ENCODE results near the gene NDUFB11. TPM values are rescaled to one million over a fixed set of nuclear protein-coding genes. Genes with fewer than 3 reads are reported as not detected.
"Not testable (repeated sequence)": the region's sequence is repeated elsewhere in the genome, so short reads cannot be mapped to it uniquely, and the experiment has no call there.

NDUFB11 gene
- total RNA-seq, 1 donor from 2014 or later, result 94.1 TPM

DNA sequence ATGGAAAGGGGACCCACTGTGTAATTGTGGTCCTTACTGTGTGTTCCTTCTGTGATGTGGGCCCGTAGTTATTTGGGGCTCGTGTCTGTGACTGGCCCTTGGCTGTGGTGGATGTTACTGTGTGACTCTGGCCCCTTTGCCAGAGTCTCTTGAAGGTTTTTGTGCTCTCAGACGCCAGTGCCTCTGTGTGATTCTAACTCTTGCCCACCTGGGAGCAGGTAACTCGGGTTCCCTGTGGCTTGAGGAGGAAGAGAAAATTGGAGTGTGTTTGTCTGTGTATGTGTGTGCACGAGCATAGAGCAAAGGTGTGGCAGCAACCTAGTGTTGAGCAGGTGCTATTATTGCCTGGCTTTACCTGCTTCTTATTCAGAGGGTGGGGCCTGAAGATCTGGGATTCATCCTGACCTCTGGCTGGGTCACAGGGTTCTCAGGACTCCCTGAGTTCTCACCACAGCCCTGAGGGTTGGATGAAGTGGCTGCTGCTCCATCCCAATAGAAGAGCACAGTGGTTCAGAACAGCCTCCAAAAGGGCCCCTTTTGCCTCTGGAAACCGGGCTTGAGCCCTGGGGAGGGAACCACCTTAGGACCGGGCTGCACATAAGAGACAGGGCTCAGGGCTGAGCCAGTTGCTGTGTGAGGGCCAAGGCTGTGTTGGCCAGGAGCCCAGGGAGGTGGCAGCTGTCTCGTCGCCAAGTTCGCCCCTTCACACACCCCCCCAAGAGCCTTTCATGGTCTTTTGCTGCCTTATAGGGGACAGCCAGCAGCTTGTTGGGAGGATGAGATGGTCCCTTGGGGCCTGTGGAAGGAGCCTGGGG lies 1.8 kb upstream of the NDUFB11 start:
- Mint-ChIP-seq H3K27ac (peak overlapping the region; percentile 99), H3K9me3 (ENCODE audit: low read depth) (peaks cover 10% of the 10 kb centered on the region), H3K36me3 (ENCODE audit: insufficient read depth) (peaks cover 16% of the 10 kb centered on the region), H3K27me3 (no peaks in the 10 kb centered on the region), H3K4me1 (ENCODE audit: low read depth) (peaks cover 6% of the 10 kb centered on the region), H3K4me3 (ENCODE audit: low read depth) (peak overlapping the region; percentile 97)
- no peak for DNase-seq (ENCODE audit: low spot score, unreplicated experiment)
- TF ChIP-seq, protein P1, sequence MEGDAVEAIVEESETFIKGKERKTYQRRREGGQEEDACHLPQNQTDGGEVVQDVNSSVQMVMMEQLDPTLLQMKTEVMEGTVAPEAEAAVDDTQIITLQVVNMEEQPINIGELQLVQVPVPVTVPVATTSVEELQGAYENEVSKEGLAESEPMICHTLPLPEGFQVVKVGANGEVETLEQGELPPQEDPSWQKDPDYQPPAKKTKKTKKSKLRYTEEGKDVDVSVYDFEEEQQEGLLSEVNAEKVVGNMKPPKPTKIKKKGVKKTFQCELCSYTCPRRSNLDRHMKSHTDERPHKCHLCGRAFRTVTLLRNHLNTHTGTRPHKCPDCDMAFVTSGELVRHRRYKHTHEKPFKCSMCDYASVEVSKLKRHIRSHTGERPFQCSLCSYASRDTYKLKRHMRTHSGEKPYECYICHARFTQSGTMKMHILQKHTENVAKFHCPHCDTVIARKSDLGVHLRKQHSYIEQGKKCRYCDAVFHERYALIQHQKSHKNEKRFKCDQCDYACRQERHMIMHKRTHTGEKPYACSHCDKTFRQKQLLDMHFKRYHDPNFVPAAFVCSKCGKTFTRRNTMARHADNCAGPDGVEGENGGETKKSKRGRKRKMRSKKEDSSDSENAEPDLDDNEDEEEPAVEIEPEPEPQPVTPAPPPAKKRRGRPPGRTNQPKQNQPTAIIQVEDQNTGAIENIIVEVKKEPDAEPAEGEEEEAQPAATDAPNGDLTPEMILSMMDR (IDR thresholded peaks at IDR 0.05; ENCODE audit: unreplicated experiment), result no peak

DNA sequence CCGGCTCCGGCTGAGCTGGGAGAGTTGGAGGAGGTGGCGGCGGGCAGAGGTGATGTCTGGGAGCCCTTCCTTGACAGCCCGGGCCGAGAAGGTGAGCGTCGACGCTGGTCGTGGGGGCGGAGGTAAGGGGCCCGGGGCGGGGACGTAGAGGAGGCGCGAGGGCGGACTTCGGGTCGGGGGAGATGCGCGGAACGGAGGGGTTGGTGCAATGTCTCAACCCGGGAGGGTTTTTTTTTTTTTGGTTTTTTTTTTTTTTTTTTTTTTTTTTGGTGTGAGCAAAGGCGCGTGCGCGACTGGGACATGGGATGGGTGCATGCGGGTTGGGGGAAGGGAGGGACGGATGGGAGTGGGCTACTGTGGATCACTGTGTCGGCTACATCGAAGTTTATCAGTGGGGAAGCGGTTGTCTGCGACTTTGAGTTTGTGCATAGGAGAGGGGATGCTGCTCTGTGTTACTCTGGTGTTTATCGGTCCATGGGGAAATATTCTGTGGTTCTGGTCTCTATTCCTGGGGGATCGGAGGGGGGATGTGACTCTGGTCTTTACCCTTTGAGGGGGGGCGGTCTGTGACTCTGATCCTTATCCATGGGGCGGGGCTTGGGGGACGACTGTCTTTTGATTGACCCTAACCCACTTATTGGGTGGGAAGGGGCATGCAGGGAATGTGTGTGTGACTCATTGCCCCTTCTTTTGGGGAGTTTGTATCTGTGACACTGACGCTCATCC lies 1.1 kb upstream of the NDUFB11 start:
- peaks cover 10% of the 10 kb centered on the region for H3K9me3 Mint-ChIP-seq (ENCODE audit: low read depth)
- peaks cover 6% of the 10 kb centered on the region for H3K4me1 Mint-ChIP-seq (ENCODE audit: low read depth)
- peak overlapping the region; percentile 97 for H3K4me3 Mint-ChIP-seq (ENCODE audit: low read depth)
- TF ChIP-seq, protein P1 (IDR thresholded peaks at IDR 0.05; ENCODE audit: unreplicated experiment), result no peak
- H3K27ac Mint-ChIP-seq, result peak overlapping the region; percentile 99
- H3K36me3 Mint-ChIP-seq (ENCODE audit: insufficient read depth), result peaks cover 16% of the 10 kb centered on the region
- no peaks in the 10 kb centered on the region for H3K27me3 Mint-ChIP-seq
- DNase-seq (ENCODE audit: low spot score, unreplicated experiment), result no peak

DNA sequence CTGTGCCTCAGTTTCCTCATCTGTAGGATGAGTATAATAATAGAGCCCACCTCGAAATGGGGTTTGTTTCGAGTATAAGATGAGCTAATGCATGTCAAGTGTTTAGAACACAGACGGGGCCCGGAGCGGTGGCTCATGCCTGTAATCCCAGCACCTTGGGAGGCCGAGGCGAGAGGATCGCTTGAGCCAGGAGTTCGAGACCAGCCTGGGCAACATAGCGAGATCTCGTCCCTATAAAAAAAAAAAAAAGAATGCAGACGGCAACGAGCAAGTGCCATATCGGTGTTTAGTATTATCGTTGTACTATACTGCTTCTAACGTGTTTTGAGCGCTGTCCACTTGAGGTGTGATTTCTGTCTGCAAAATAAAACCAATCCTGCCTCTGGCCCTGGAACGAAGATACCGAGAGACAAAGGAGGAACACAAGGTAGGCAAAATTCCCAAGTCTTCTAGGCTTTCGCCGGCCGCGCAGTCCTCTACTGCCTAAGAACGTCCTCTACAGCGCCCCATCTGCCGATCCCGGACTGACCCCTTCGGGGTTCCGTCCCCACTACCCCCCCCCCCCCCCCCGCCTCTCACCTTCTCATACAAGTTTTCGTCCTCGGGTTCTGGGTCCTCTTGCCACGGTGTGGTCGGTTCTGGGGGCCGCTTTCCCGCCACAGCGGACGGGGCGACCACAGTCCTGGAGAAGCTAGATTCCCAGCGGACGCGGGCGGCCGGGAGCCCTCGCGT lies 442 bp downstream of the NDUFB11 start:
- H3K36me3 Mint-ChIP-seq (ENCODE audit: insufficient read depth), result peaks cover 14% of the 10 kb centered on the region
- H3K27me3 Mint-ChIP-seq, result no peaks in the 10 kb centered on the region
- TF ChIP-seq, protein P1 (IDR thresholded peaks at IDR 0.05; ENCODE audit: unreplicated experiment), result no peak
- H3K9me3 Mint-ChIP-seq (ENCODE audit: low read depth), result peaks cover 15% of the 10 kb centered on the region
- peaks cover 6% of the 10 kb centered on the region for H3K4me1 Mint-ChIP-seq (ENCODE audit: low read depth)
- DNase-seq (ENCODE audit: low spot score, unreplicated experiment), result no peak
- peak overlapping the region; percentile 97 for H3K4me3 Mint-ChIP-seq (ENCODE audit: low read depth)
- peak overlapping the region; percentile 99 for H3K27ac Mint-ChIP-seq

DNA sequence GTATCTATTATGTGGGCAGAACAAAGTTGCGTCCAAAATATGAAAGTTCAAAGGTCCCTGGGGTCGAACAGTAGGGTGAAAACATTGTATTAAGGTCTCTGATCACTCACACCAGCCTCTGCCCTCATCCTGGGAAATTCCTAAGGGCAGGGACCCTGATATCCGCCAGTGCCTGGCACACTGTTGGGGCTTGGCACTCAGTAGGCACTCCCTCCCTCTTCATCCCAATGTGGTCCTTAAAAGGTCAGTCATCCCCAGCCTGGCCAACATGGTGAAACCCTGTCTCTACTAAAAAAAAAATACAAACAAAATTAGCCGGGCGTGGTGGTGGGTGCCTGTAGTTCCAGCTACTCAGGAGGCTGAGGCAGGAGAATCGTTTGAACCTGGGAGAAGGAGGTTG lies 6.3 kb downstream of the NDUFB11 start:
- Mint-ChIP-seq H3K27ac (no peak overlapping the region), H3K4me3 (ENCODE audit: low read depth) (no peak overlapping the region), H3K4me1 (ENCODE audit: low read depth) (no peaks in the 10 kb centered on the region), H3K36me3 (ENCODE audit: insufficient read depth) (peaks cover 7% of the 10 kb centered on the region), H3K27me3 (no peaks in the 10 kb centered on the region), H3K9me3 (ENCODE audit: low read depth) (peaks cover 11% of the 10 kb centered on the region)
- TF ChIP-seq, protein P1 (IDR thresholded peaks at IDR 0.05; ENCODE audit: unreplicated experiment), result no peak
- DNase-seq (ENCODE audit: low spot score, unreplicated experiment), result no peak

DNA sequence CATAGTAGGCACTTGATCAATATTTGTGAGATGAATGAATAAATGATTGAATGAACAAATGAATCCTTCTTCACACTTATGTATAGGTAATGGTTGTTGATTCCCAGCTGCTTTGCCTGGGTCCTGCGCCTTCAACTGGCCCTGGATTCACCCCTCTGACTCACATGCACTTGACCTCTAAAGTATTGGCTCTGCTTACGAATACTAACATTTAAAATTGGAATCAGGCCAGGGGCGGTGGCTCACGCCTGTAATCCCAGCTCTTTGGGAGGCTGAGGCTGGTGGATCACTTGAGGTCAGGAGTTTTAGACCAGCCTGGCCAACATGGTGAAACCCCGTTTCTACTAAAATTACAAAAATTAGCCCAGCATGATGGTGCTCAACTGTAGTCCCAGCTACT lies 8.9 kb downstream of the NDUFB11 start:
- not testable (repeated sequence) for H3K36me3 Mint-ChIP-seq (ENCODE audit: insufficient read depth); H3K4me3 Mint-ChIP-seq (ENCODE audit: low read depth); H3K27me3 Mint-ChIP-seq; DNase-seq (ENCODE audit: low spot score, unreplicated experiment); H3K9me3 Mint-ChIP-seq (ENCODE audit: low read depth); H3K4me1 Mint-ChIP-seq (ENCODE audit: low read depth); H3K27ac Mint-ChIP-seq
